ENCODE results near the gene ZFHX3.

DNA sequence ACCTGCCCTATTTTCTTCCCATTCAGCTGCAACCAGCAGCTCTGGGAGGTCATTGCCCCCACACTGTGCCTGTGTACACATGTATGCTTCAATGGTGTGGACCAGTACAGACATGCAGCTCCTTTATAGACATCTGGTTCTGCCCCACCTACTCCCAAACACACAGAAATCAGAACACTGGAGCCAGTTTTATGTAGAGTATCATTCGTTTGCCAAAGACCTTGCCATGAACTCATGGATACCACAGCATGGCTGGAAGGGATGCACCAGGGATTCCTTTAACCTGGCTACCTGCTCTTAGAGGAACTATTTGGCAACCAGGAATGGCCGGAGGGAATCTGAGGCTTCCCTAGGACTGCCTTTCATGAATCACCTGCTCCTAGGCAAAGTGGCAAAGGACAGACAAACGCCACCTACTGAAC, 60.4 kb downstream of the ZFHX3 start:
- TF ChIP-seq CREB1 (IDR thresholded peaks at IDR 0.05; ENCODE audit: low read depth) (no peak), CEBPB (IDR thresholded peaks at IDR 0.05) (no peak), FOXM1 (IDR thresholded peaks at IDR 0.05; ENCODE audit: borderline replicate concordance, low read depth) (no peak), TAF1 (IDR thresholded peaks at IDR 0.05; ENCODE audit: low read depth) (no peak), YY1 (IDR thresholded peaks at IDR 0.05; ENCODE audit: low read depth) (no peak), RAD21 (IDR thresholded peaks at IDR 0.05; ENCODE audit: low read depth) (no peak), ZBTB7A (IDR thresholded peaks at IDR 0.05; ENCODE audit: low read depth) (no peak), REST (IDR thresholded peaks at IDR 0.05; ENCODE audit: low read depth) (no peak)
- TF ChIP-seq, protein P1, sequence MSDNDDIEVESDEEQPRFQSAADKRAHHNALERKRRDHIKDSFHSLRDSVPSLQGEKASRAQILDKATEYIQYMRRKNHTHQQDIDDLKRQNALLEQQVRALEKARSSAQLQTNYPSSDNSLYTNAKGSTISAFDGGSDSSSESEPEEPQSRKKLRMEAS (IDR thresholded peaks at IDR 0.05), result no peak
